ENCODE results near the gene RETREG1.
A peak's percentile ranks its signal among the peaks of the same experiment; 100 is the strongest.
"Not testable (repeated sequence)": the region's sequence is repeated elsewhere in the genome, so short reads cannot be mapped to it uniquely, and the experiment has no call there.

RETREG1 gene

DNA sequence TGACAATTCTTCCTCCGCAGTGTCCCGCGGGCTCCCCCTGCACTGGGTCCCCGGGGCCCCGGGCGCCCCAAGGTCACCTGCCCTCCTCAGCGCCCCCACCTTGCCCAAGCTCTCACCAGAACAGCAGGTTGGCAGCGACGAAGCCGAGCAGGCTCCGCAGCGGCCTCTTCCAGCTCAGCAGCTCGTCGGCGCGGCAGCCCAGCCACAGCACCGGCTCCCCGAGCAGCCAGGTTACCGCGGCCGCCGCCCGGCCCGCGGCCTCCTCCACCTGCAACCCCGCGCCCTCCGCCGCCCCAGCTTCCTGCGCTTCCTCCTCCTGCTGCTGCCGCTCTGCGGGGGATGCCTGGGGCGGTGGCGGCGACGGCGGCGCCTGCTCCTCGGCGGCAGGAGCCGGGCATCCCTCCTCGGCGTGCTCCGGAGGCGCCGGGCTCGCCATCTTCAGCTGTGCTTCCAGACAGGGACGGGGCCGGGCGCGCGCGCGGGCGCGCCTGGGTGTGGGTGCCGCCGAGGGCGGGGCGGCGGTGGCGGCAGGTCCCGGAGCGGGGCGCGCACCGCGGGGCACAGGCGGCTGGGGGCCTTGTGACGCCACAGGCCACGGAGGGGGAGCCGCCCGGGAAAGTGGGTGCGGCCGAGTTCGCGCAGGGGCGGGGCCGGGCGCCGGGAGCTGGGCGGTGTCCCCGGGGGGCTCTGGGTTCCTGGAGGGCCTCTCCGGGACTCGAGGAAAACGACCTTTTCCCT lies at the start of gene RETREG1:
Gene RETREG1 (minus strand): TSS at position 462 of the 738 bp plus-strand sequence. CDS start 26 bp downstream, at position 436.
- no peaks in the 10 kb centered on the region for H3K36me3 ChIP-seq (ENCODE audit: insufficient read depth, low read length)
- H3K9ac ChIP-seq (ENCODE audit: low read depth, low read length) = peak within 1 kb of the TSS; percentile 80
- H3K4me1 ChIP-seq (ENCODE audit: insufficient read depth, low read length) = peaks cover 7% of the 10 kb centered on the region
- H3K9me3 ChIP-seq (ENCODE audit: control insufficient read depth, insufficient read depth, low read length) = no peaks in the 10 kb centered on the region

DNA sequence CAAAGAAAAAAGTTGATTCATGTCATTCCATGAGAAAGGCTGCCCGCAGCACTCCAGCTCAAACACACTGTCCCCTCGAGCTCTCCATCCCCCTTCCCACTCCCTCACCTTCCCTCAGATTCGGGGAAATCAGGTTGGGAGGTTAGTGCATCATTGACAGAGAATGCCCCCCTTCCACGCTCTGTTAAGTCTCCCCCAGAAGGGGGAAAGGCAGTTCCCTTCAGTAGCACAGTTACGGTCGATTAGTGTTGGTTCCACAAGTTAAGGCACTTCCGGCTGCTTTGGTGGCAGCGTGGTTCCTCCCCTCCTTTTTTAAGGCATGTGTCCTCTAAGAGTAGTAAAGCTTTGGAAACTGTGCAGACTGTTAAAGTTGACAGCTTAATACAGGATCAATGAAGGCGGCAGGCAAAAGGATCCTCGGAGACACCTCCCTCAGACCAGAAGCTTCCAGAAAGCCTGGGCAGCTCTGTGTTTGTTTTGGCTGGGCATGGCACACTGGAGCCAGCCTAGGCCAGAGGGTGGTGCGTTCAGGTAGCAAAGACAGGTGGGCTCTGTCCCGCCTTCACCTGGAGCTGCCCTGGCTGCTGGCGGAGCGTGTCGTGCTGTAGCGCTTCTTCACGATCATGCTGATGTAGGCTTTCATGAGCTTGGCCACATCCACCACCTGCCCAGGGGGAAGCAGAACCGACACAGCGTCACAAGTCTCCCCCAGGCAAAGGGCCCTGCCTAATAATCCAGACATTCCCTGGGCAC lies 49.5 kb upstream of the RETREG1 start:
- Histone ChIP-seq H3K4me1 (ENCODE audit: insufficient read depth, low read length) (no peaks in the 10 kb centered on the region), H3K9ac (ENCODE audit: low read depth, low read length) (no peak overlapping the region), H3K9me3 (ENCODE audit: control insufficient read depth, insufficient read depth, low read length) (no peaks in the 10 kb centered on the region), H3K36me3 (ENCODE audit: insufficient read depth, low read length) (peaks cover 26% of the 10 kb centered on the region)

DNA sequence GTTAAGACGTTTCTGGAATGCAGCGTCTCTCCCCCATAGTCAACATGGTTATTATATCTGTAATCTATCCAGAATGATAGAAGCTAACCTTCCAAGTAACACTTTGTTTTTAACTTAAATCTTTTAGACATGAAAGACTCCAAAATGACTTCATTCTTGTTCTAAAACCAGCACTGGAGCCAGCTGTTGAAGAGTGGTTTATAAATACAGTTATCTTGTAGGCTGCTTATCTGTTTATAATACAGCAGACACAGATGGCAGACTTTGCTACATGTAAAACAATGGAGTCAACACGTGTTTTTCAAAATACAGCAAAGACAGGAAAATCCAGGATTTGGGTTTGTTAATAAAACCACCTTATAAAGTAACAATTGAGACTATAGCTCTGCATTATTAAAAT lies 48.8 kb upstream of the RETREG1 start:
- Histone ChIP-seq H3K9ac (ENCODE audit: low read depth, low read length) (no peak overlapping the region), H3K36me3 (ENCODE audit: insufficient read depth, low read length) (peaks cover 20% of the 10 kb centered on the region), H3K4me1 (ENCODE audit: insufficient read depth, low read length) (no peaks in the 10 kb centered on the region), H3K9me3 (ENCODE audit: control insufficient read depth, insufficient read depth, low read length) (no peaks in the 10 kb centered on the region)

DNA sequence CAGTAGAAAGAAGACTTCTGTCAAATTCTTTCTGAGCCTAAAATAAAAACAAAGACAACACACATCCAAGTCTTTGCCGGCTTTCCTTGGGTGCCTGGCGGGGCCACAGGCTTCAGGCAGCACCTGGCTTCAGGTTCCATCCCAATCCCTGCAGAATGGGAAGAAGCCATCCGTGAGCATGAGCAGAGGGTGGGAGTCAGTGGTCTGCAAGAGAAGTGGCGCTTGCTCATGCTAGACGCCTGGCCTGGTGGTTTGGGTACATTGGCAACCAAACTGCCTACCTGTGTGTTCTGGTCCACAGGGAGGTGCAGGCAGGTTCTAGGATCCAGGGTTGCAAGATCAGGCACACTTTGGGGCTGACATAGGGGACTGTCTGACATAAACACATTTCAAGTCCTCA lies 47.6 kb upstream of the RETREG1 start:
- no peak overlapping the region for H3K9ac ChIP-seq (ENCODE audit: low read depth, low read length)
- H3K36me3 ChIP-seq (ENCODE audit: insufficient read depth, low read length) = peaks cover 20% of the 10 kb centered on the region
- H3K9me3 ChIP-seq (ENCODE audit: control insufficient read depth, insufficient read depth, low read length) = no peaks in the 10 kb centered on the region
- no peaks in the 10 kb centered on the region for H3K4me1 ChIP-seq (ENCODE audit: insufficient read depth, low read length)

GRCh38 chr5:16663840-16664239 lies 47.0 kb upstream of the RETREG1 start:
- H3K9ac ChIP-seq (ENCODE audit: low read depth, low read length) = no peak overlapping the region

DNA sequence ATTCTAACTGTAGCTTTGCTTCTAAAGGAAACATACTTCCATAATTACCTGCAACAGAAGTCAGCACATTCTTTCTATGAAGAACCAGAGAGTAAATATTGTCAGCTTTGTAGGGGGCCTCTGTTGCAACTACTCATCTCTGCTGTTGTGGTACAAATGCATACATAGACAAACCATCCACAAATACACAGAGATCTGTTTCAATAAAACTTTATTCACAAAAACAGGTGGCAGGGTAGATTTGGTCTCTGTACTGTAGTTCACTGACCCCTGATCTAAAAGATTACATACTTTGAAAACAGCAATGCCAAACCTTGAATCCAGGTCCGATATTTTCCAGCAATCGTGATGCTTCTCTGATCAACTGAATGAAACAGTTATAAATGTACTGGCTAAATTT lies 44.9 kb upstream of the RETREG1 start:
- Histone ChIP-seq H3K36me3 (ENCODE audit: insufficient read depth, low read length) (peaks cover 3% of the 10 kb centered on the region), H3K4me1 (ENCODE audit: insufficient read depth, low read length) (no peaks in the 10 kb centered on the region), H3K9ac (ENCODE audit: low read depth, low read length) (no peak overlapping the region), H3K9me3 (ENCODE audit: control insufficient read depth, insufficient read depth, low read length) (no peaks in the 10 kb centered on the region)

More at GRCh38 chr5:16663840-16664239, 47.0 kb upstream of the RETREG1 start:
- H3K36me3 ChIP-seq (ENCODE audit: insufficient read depth, low read length) = peaks cover 20% of the 10 kb centered on the region
- no peaks in the 10 kb centered on the region for H3K4me1 ChIP-seq (ENCODE audit: insufficient read depth, low read length)
- no peaks in the 10 kb centered on the region for H3K9me3 ChIP-seq (ENCODE audit: control insufficient read depth, insufficient read depth, low read length)

DNA sequence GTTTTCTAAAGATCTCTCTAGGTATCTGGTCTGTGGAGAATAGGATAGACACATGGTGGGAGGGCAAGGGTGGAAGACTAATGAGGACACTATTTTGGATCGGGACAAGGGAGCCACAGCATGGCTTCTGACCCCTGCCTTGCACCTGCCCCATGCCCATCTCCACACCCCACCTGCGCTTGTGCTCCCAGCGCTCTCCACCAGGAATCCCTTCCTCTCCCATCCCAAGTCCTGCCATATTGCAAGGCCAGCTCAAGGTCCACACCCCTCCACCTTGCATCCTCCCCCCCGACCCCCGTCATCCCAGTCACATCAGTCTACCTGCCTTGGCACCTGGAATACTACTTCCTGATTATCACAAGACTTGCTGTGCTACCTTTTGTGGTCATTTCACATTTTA lies 44.2 kb upstream of the RETREG1 start:
- Histone ChIP-seq H3K36me3 (ENCODE audit: insufficient read depth, low read length) (no peaks in the 10 kb centered on the region; the same call in 1 of the 2 replicates), H3K9me3 (ENCODE audit: control insufficient read depth, insufficient read depth, low read length) (no peaks in the 10 kb centered on the region), H3K9ac (ENCODE audit: low read depth, low read length) (no peak overlapping the region), H3K4me1 (ENCODE audit: insufficient read depth, low read length) (no peaks in the 10 kb centered on the region)

DNA sequence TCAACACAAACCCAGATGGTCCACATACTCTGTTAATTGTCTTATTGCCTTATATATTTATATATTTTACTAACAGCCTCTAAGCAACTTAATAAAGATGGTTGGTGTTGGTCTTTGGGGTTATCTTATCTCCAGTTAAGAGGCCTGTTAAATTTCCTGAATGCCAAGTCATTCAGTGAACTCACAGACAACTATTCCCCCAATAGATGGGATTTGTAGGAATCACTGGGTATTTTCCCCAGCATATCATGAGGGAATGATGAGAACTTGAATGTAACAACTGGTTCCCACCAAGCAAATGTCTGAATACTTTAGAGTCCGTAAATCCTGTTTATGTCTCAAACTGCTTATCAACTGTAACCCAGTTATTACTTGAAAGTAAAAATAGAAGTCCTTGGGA lies 42.7 kb upstream of the RETREG1 start:
- no peaks in the 10 kb centered on the region for H3K4me1 ChIP-seq (ENCODE audit: insufficient read depth, low read length)
- H3K36me3 ChIP-seq (ENCODE audit: insufficient read depth, low read length) = no peaks in the 10 kb centered on the region
- no peak overlapping the region for H3K9ac ChIP-seq (ENCODE audit: low read depth, low read length)
- no peaks in the 10 kb centered on the region for H3K9me3 ChIP-seq (ENCODE audit: control insufficient read depth, insufficient read depth, low read length)

DNA sequence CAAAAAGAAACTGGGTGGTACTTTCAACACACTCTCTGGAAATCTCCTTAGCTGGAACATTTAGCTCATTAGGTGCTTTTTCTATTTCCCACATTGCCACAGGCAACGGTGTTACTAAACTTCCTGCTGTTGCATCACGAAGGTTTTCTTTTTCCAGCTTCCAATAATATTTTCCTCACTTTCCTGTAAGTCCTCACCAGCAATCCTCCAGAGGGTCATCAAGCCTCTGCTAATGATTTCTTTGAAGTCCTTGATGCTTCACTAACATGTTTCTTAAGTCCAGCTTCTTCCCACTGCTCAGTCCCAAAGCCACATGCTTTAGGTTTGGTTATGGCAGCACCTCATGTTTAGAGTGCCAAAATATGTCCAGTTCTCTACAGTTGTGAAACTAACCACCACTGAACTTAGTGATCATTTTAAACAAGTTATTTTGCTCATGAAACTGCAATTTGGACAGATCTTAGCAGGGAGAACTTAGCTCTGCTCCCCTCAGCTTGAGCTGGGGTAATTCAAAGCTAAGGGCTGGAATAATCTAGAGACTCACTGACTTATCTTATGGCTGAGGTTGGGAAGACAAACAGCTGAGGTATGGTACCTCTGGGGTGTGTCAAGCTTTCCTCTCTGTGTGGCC lies 39.9 kb upstream of the RETREG1 start:
- Histone ChIP-seq H3K4me1 (ENCODE audit: insufficient read depth, low read length) (no peaks in the 10 kb centered on the region), H3K9me3 (ENCODE audit: control insufficient read depth, insufficient read depth, low read length) (no peaks in the 10 kb centered on the region), H3K9ac (ENCODE audit: low read depth, low read length) (no peak overlapping the region), H3K36me3 (ENCODE audit: insufficient read depth, low read length) (no peaks in the 10 kb centered on the region)

GRCh38 chr5:16654647-16655334 lies 38.0 kb upstream of the RETREG1 start:
- H3K9ac ChIP-seq (ENCODE audit: low read depth, low read length) = no peak overlapping the region

DNA sequence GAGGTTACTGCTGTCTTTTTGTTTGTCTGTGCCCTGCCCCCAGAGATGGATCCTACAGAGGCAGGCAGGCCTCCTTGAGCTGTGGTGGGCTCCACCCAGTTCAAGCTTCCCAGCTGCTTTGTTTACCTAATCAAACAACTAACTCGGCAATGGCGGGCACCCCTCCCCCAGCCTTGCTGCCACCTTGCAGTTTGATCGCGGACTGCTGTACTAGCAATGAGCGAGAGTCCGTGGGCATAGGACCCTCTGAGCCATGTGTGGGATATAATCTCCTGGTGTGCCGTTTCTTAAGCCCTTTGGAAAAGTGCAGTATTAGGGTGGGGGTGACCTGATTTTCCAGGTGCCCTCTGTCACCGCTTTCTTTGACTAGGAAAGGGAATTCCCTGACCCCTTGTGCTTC lies 31.9 kb upstream of the RETREG1 start:
- not testable (repeated sequence) for H3K9me3 ChIP-seq (ENCODE audit: control insufficient read depth, insufficient read depth, low read length); H3K9ac ChIP-seq (ENCODE audit: low read depth, low read length); H3K4me1 ChIP-seq (ENCODE audit: insufficient read depth, low read length); H3K36me3 ChIP-seq (ENCODE audit: insufficient read depth, low read length)

More at GRCh38 chr5:16654647-16655334, 38.0 kb upstream of the RETREG1 start:
- H3K36me3 ChIP-seq (ENCODE audit: insufficient read depth, low read length) = no peaks in the 10 kb centered on the region
- H3K9me3 ChIP-seq (ENCODE audit: control insufficient read depth, insufficient read depth, low read length) = no peaks in the 10 kb centered on the region
- H3K4me1 ChIP-seq (ENCODE audit: insufficient read depth, low read length) = no peaks in the 10 kb centered on the region

- H3K36me3 ChIP-seq (ENCODE audit: insufficient read depth, low read length) = no peaks in the 10 kb centered on the region
- no peaks in the 10 kb centered on the region for H3K4me1 ChIP-seq (ENCODE audit: insufficient read depth, low read length)
- H3K9me3 ChIP-seq (ENCODE audit: control insufficient read depth, insufficient read depth, low read length) = no peaks in the 10 kb centered on the region
- H3K9ac ChIP-seq (ENCODE audit: low read depth, low read length) = no peak overlapping the region
Measured at GRCh38 chr5:16644301-16644889, 27.6 kb upstream of the RETREG1 start.

GRCh38 chr5:16642867-16643266 lies 26.1 kb upstream of the RETREG1 start:
- Histone ChIP-seq H3K36me3 (ENCODE audit: insufficient read depth, low read length) (no peaks in the 10 kb centered on the region), H3K9ac (ENCODE audit: low read depth, low read length) (no peak overlapping the region), H3K9me3 (ENCODE audit: control insufficient read depth, insufficient read depth, low read length) (peaks cover 3% of the 10 kb centered on the region; the same call in 1 of the 2 replicates), H3K4me1 (ENCODE audit: insufficient read depth, low read length) (no peaks in the 10 kb centered on the region)

- H3K9ac ChIP-seq (ENCODE audit: low read depth, low read length) = no peak overlapping the region
- H3K4me1 ChIP-seq (ENCODE audit: insufficient read depth, low read length) = no peaks in the 10 kb centered on the region
- no peaks in the 10 kb centered on the region for H3K36me3 ChIP-seq (ENCODE audit: insufficient read depth, low read length)
- H3K9me3 ChIP-seq (ENCODE audit: control insufficient read depth, insufficient read depth, low read length) = peaks cover 3% of the 10 kb centered on the region; the same call in 1 of the 2 replicates
Measured at GRCh38 chr5:16639206-16639605, 22.4 kb upstream of the RETREG1 start.

All from ES-I3 (cell line).